H9 (cell line): ENCODE results near the gene NOTUM. TPM values are rescaled to one million over a fixed set of nuclear protein-coding genes. Genes with fewer than 3 reads are reported as not detected.

Experiments
- DNase-seq: peaks from one replicate; pipeline ENCODE4 v3.0.0-alpha.2; 2017
- H2AFZ ChIP-seq: one replicate; pipeline ENCODE4 v1.6.1; 2013; ENCODE audit warnings: mild to moderate bottlenecking, low read length, control low read depth, moderate library complexity
- H2AK5ac ChIP-seq: 2 replicates; pipeline ENCODE4 v1.6.1; 2013; ENCODE audit warnings: low read length, control low read depth, mixed read lengths; ENCODE audit not compliant: insufficient read length
- H2BK120ac ChIP-seq: one replicate; pipeline ENCODE4 v1.6.1; 2013; ENCODE audit warnings: low read depth, mild to moderate bottlenecking, low read length, control low read depth, inconsistent platforms; ENCODE audit not compliant: poor library complexity, severe bottlenecking
- H2BK12ac ChIP-seq: 2 replicates; pipeline ENCODE4 v1.6.1; 2013; ENCODE audit warnings: low read length, control low read depth, mixed read lengths, low read depth; ENCODE audit not compliant: insufficient read length
- H2BK15ac ChIP-seq: 2 replicates; pipeline ENCODE4 v1.6.1; 2013; ENCODE audit warnings: low read depth, low read length, control low read depth
- H2BK20ac ChIP-seq: one replicate; pipeline ENCODE4 v1.6.1; 2013; ENCODE audit warnings: low read depth, mild to moderate bottlenecking, low read length, control low read depth, inconsistent platforms; ENCODE audit not compliant: poor library complexity, severe bottlenecking
- H2BK5ac ChIP-seq: 2 replicates; pipeline ENCODE4 v1.6.1; 2013; ENCODE audit warnings: low read length, control low read depth, mixed read lengths; ENCODE audit not compliant: insufficient read length
- H3K14ac ChIP-seq: 2 replicates; pipeline ENCODE4 v1.6.1; 2013; ENCODE audit warnings: low read length, control low read depth; ENCODE audit not compliant: insufficient read depth
- H3K18ac ChIP-seq: 2 replicates; pipeline ENCODE4 v1.6.1; 2013; ENCODE audit warnings: low read depth, mild to moderate bottlenecking, mixed read lengths, low read length, control low read depth; ENCODE audit not compliant: insufficient read length
- H3K23ac ChIP-seq: 2 replicates; pipeline ENCODE4 v1.6.1; 2013; ENCODE audit warnings: low read length, control low read depth, mixed read lengths, low read depth; ENCODE audit not compliant: insufficient read length
- H3K23me2 ChIP-seq: 2 replicates; pipeline ENCODE4 v1.6.1; 2013; ENCODE audit warnings: low read depth, mild to moderate bottlenecking, mixed read lengths, low read length, control low read depth; ENCODE audit not compliant: insufficient read length, poor library complexity, severe bottlenecking
- H3K27ac ChIP-seq: 2 replicates; pipeline ENCODE4 v1.5.1; 2013; ENCODE audit warnings: low read length, control low read depth, mixed read lengths, low read depth; ENCODE audit not compliant: insufficient read length
- H3K27me3 ChIP-seq: 2 replicates; pipeline ENCODE4 v1.6.1; 2013; ENCODE audit warnings: low read length, control low read depth, inconsistent platforms; ENCODE audit not compliant: insufficient read depth
- H3K4ac ChIP-seq: 2 replicates; pipeline ENCODE4 v1.6.1; 2013; ENCODE audit warnings: low read depth, mild to moderate bottlenecking, control low read depth, inconsistent platforms, low read length, moderate library complexity
- H3K4me1 ChIP-seq: 2 replicates; pipeline ENCODE4 v1.6.1; 2013; ENCODE audit warnings: low read length, control low read depth, inconsistent platforms; ENCODE audit not compliant: insufficient read depth
- H3K4me2 ChIP-seq: 2 replicates; pipeline ENCODE4 v1.6.1; 2013; ENCODE audit warnings: low read length, control low read depth, mixed read lengths; ENCODE audit not compliant: insufficient read length, insufficient read depth
- H3K56ac ChIP-seq: 2 replicates; pipeline ENCODE4 v1.6.1; 2013; ENCODE audit warnings: low read depth, mild to moderate bottlenecking, mixed read lengths, low read length, control low read depth; ENCODE audit not compliant: insufficient read length
- H3K79me1 ChIP-seq: 2 replicates; pipeline ENCODE4 v1.6.1; 2013; ENCODE audit warnings: low read depth, mild to moderate bottlenecking, moderate library complexity, low read length, control low read depth, inconsistent platforms; ENCODE audit not compliant: insufficient read depth, poor library complexity, severe bottlenecking
- H3K79me2 ChIP-seq: 2 replicates; pipeline ENCODE4 v1.6.1; 2013; ENCODE audit warnings: low read length, control low read depth, inconsistent platforms; ENCODE audit not compliant: insufficient read depth
- H3K9ac ChIP-seq: 2 replicates; pipeline ENCODE4 v1.6.1; 2013; ENCODE audit warnings: low read length, control low read depth, mixed read lengths; ENCODE audit not compliant: insufficient read length; ENCODE audit errors: extremely low read depth
- H3K9me3 ChIP-seq: one replicate; pipeline ENCODE4 v1.6.1; 2013; ENCODE audit warnings: low read depth, low read length, inconsistent platforms; ENCODE audit not compliant: control insufficient read depth
- H3T11ph ChIP-seq: one replicate; pipeline ENCODE4 v1.6.1; 2013; ENCODE audit warnings: mild to moderate bottlenecking, low read length, control low read depth, inconsistent platforms
- H4K20me1 ChIP-seq: one replicate; pipeline ENCODE4 v1.6.1; 2013; ENCODE audit not compliant: control insufficient read depth, insufficient read length, insufficient read depth
- H4K5ac ChIP-seq: 2 replicates; pipeline ENCODE4 v1.6.1; 2013; ENCODE audit warnings: low read depth, mild to moderate bottlenecking, mixed read lengths, low read length, control low read depth; ENCODE audit not compliant: insufficient read length
- H4K8ac ChIP-seq: replicated peaks from 2 replicates; pipeline ENCODE4 v1.6.1; 2013; ENCODE audit warnings: low read length, control low read depth, mixed read lengths, low read depth; ENCODE audit not compliant: insufficient read length
- H4K91ac ChIP-seq: 2 replicates; pipeline ENCODE4 v1.6.1; 2013; ENCODE audit warnings: low read depth, mild to moderate bottlenecking, moderate library complexity, mixed read lengths, low read length, control low read depth; ENCODE audit not compliant: insufficient read length
- H3K27ac Mint-ChIP-seq, 3 experiments: 2 replicates in 2 of 3; 3 replicates in 1 of 3; pipeline ENCODE4 v1.8.0; 2020 to 2021; ENCODE audit warnings: mixed read lengths in 3 of 3, mild to moderate bottlenecking in 1 of 3, moderate library complexity in 1 of 3
- H3K27me3 Mint-ChIP-seq: 2 replicates; pipeline ENCODE4 v1.8.0; 2021; ENCODE audit warnings: low read depth, mild to moderate bottlenecking, moderate library complexity, mixed read lengths
- H3K36me3 Mint-ChIP-seq, 3 experiments: 2 replicates in 2 of 3; 3 replicates in 1 of 3; pipeline ENCODE4 v1.8.0; 2020 to 2021; ENCODE audit warnings: low read depth in 3 of 3, mixed read lengths in 3 of 3; ENCODE audit not compliant: insufficient read depth in 1 of 3
- H3K4me1 Mint-ChIP-seq, 2 experiments: 2 replicates each; pipeline ENCODE4 v1.8.0; 2020; ENCODE audit warnings: mixed read lengths in 2 of 2
- H3K4me3 Mint-ChIP-seq, 2 experiments: 2 replicates in 1 of 2; 3 replicates in 1 of 2; pipeline ENCODE4 v1.8.0; 2020 to 2021; ENCODE audit warnings: mild to moderate bottlenecking in 2 of 2, mixed read lengths in 2 of 2, moderate library complexity in 1 of 2
- H3K9me3 Mint-ChIP-seq, 2 experiments: 2 replicates in 1 of 2; 3 replicates in 1 of 2; pipeline ENCODE4 v1.8.0; 2020; ENCODE audit warnings: mild to moderate bottlenecking in 2 of 2, mixed read lengths in 2 of 2, moderate library complexity in 1 of 2
- WGBS: extraction: QIAGEN DNeasy Blood & Tissue Kit; methylation state at CpG from one replicate; pipeline ENCODE4 v1.1.7; 2013; ENCODE audit warnings: missing lambda C conversion rate, low lambda C conversion rate, mixed read lengths; ENCODE audit not compliant: insufficient read length; ENCODE audit errors: extremely low coverage; 5-methylcytosine and 5-hydroxymethylcytosine counted together
- total RNA-seq: library from RNA; stranded (reverse); gene quantifications from 2 replicates; pipeline ENCODE4 v1.2.1, GENCODE V29; 2021
- TF ChIP-seq, protein P1 (sequence below): fragments of 200-600 bp; sonication (generic); conservative IDR thresholded peaks from 3 replicates; pipeline ENCODE4 v1.8.0; 2021; ENCODE audit warnings: antibody characterized with exemption, mild to moderate bottlenecking

Gene NOTUM
- total RNA-seq, 1 experiment from 2014 or later: 2.1 TPM

DNA sequence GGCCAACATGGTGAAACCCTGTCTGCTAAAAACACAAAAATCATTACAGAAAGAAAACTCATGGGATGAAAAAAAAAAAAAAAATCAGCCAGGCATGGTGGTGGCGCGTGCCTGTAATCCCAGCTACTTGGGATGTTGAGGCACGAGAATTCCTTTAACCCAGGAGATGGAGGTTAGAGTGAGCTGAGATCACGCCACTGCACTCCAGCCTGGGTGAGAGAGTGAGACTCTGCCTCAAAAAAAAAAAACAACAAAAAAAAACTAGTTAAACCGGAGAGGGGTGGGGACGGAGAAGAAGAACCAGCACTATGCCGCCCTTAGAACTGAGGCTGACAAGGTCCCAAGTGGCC is 7.4 kb upstream of the NOTUM start:
- TF ChIP-seq, protein P1, sequence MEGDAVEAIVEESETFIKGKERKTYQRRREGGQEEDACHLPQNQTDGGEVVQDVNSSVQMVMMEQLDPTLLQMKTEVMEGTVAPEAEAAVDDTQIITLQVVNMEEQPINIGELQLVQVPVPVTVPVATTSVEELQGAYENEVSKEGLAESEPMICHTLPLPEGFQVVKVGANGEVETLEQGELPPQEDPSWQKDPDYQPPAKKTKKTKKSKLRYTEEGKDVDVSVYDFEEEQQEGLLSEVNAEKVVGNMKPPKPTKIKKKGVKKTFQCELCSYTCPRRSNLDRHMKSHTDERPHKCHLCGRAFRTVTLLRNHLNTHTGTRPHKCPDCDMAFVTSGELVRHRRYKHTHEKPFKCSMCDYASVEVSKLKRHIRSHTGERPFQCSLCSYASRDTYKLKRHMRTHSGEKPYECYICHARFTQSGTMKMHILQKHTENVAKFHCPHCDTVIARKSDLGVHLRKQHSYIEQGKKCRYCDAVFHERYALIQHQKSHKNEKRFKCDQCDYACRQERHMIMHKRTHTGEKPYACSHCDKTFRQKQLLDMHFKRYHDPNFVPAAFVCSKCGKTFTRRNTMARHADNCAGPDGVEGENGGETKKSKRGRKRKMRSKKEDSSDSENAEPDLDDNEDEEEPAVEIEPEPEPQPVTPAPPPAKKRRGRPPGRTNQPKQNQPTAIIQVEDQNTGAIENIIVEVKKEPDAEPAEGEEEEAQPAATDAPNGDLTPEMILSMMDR: no peak
- Histone ChIP-seq H2AK5ac (no peak overlapping the region), H3K4ac (no peak overlapping the region), H3K27me3 (peaks cover 5% of the 10 kb centered on the region; the same call in 1 of the 2 replicates), H4K8ac (no peak overlapping the region), H2AFZ (no peak overlapping the region), H3K9me3 (no peaks in the 10 kb centered on the region), H3K23me2 (no peaks in the 10 kb centered on the region), H4K20me1 (no peaks in the 10 kb centered on the region), H3K56ac (no peak overlapping the region), H2BK120ac (no peak overlapping the region), H3T11ph (no peak overlapping the region), H3K4me2 (no peak overlapping the region), H3K4me1 (peaks cover 2% of the 10 kb centered on the region; the same call in 1 of the 2 replicates), H3K14ac (no peak overlapping the region), H4K5ac (no peak overlapping the region), H3K27ac (no peak overlapping the region), H2BK20ac (no peak overlapping the region), H4K91ac (no peak overlapping the region), H2BK12ac (no peak overlapping the region), H3K79me1 (no peaks in the 10 kb centered on the region), H3K9ac (no peak overlapping the region), H3K79me2 (no peaks in the 10 kb centered on the region), H2BK5ac (no peak overlapping the region), H2BK15ac (no peak overlapping the region), H3K18ac (no peak overlapping the region), H3K23ac (no peak overlapping the region)
- no CpG with 5 or more reads among the region's 7 CpGs for WGBS
- no peak for DNase-seq
- Mint-ChIP-seq H3K27me3 (peaks cover 83% of the 10 kb centered on the region), H3K4me3 (no peak overlapping the region; a peak in 1 of 5 replicates), H3K27ac (no peak overlapping the region), H3K4me1 (peaks cover 8 to 20% of the 10 kb centered on the region in 2 experiments), H3K36me3 (no peaks in the 10 kb centered on the region; a peak in 1 of 7 replicates), H3K9me3 (peaks cover 11 to 12% of the 10 kb centered on the region in 2 experiments)
